Trophoblast cell (in vitro differentiated cells and primary cell): ENCODE measurements around the gene NR6A1.

Source experiments
- DNase-seq, 2 donors: peaks; one replicate each; pipeline ENCODE4 v3.0.0-alpha.2; 2016
- H2AFZ ChIP-seq: 2 replicates; pipeline ENCODE4 v1.6.1; 2013; ENCODE audit warnings: low read length, moderate library complexity, mild to moderate bottlenecking; ENCODE audit not compliant: insufficient read depth, poor library complexity
- H2AK5ac ChIP-seq: 2 replicates; pipeline ENCODE4 v1.6.1; 2013; ENCODE audit warnings: mild to moderate bottlenecking, low read length
- H2BK120ac ChIP-seq: 2 replicates; pipeline ENCODE4 v1.6.1; 2013; ENCODE audit warnings: low read length, mild to moderate bottlenecking, moderate library complexity; ENCODE audit not compliant: insufficient read depth, poor library complexity
- H2BK12ac ChIP-seq: 2 replicates; pipeline ENCODE4 v1.6.1; 2013; ENCODE audit warnings: mild to moderate bottlenecking, low read length, moderate library complexity
- H2BK5ac ChIP-seq: 2 replicates; pipeline ENCODE4 v1.6.1; 2013; ENCODE audit warnings: low read length, low read depth, moderate library complexity, mild to moderate bottlenecking; ENCODE audit not compliant: poor library complexity
- H3K14ac ChIP-seq: 2 replicates; pipeline ENCODE4 v1.6.1; 2013; ENCODE audit warnings: mild to moderate bottlenecking, low read length
- H3K18ac ChIP-seq: 2 replicates; pipeline ENCODE4 v1.6.1; 2013; ENCODE audit warnings: mild to moderate bottlenecking, low read length
- H3K23ac ChIP-seq: 2 replicates; pipeline ENCODE4 v1.6.1; 2013; ENCODE audit warnings: low read length
- H3K27ac ChIP-seq: 2 replicates; pipeline ENCODE4 v1.5.1; 2013; ENCODE audit warnings: low read depth, mild to moderate bottlenecking, inconsistent platforms, low read length, moderate library complexity
- H3K27me3 ChIP-seq: 2 replicates; pipeline ENCODE4 v1.6.1; 2013; ENCODE audit warnings: inconsistent platforms, mild to moderate bottlenecking, low read length, moderate library complexity; ENCODE audit not compliant: insufficient read depth
- H3K36me3 ChIP-seq, 2 experiments: 1 replicate in 1 of 2; 2 replicates in 1 of 2; pipeline ENCODE4 v1.6.1; 2013; ENCODE audit warnings: low read length in 2 of 2, mild to moderate bottlenecking in 2 of 2, moderate library complexity in 1 of 2; ENCODE audit not compliant: insufficient read depth in 2 of 2, control insufficient read depth in 1 of 2
- H3K4ac ChIP-seq: 2 replicates; pipeline ENCODE4 v1.6.1; 2013; ENCODE audit warnings: low read depth, mild to moderate bottlenecking, low read length, moderate library complexity
- H3K4me1 ChIP-seq, 2 experiments: 1 replicate in 1 of 2; 2 replicates in 1 of 2; pipeline ENCODE4 v1.6.1; 2013; ENCODE audit warnings: low read length in 2 of 2, mild to moderate bottlenecking in 2 of 2, moderate library complexity in 1 of 2; ENCODE audit not compliant: insufficient read depth in 2 of 2, control insufficient read depth in 1 of 2
- H3K4me2 ChIP-seq: 2 replicates; pipeline ENCODE4 v1.6.1; 2013; ENCODE audit warnings: inconsistent platforms, mild to moderate bottlenecking, low read length, moderate library complexity
- H3K4me3 ChIP-seq: 2 replicates; pipeline ENCODE4 v1.5.1; 2013; ENCODE audit warnings: mild to moderate bottlenecking, low read depth, low read length, inconsistent platforms
- H3K79me1 ChIP-seq: one replicate; pipeline ENCODE4 v1.6.1; 2013; ENCODE audit warnings: low read length
- H3K79me2 ChIP-seq: 2 replicates; pipeline ENCODE4 v1.6.1; 2013; ENCODE audit warnings: low read length, mild to moderate bottlenecking; ENCODE audit not compliant: control insufficient read depth, insufficient read depth, poor library complexity
- H3K9ac ChIP-seq: 2 replicates; pipeline ENCODE4 v1.6.1; 2013; ENCODE audit warnings: mild to moderate bottlenecking, low read length
- H3K9me3 ChIP-seq: 2 replicates; pipeline ENCODE4 v1.6.1; 2013; ENCODE audit warnings: low read depth, mild to moderate bottlenecking, control low read depth, inconsistent platforms, low read length; ENCODE audit not compliant: insufficient read depth
- H4K12ac ChIP-seq: 2 replicates; pipeline ENCODE4 v1.6.1; 2013; ENCODE audit warnings: low read depth, mild to moderate bottlenecking, low read length, moderate library complexity
- H4K8ac ChIP-seq: 2 replicates; pipeline ENCODE4 v1.6.1; 2013; ENCODE audit warnings: low read depth, mild to moderate bottlenecking, low read length, moderate library complexity
- H4K91ac ChIP-seq: one replicate; pipeline ENCODE4 v1.6.1; 2013; ENCODE audit warnings: low read depth, mild to moderate bottlenecking, low read length, moderate library complexity
- WGBS: extraction: QIAGEN DNeasy Blood & Tissue Kit; methylation state at CpG from one replicate; pipeline ENCODE4 v1.1.7; 2013; ENCODE audit warnings: missing lambda C conversion rate; ENCODE audit not compliant: insufficient read length, insufficient coverage; ENCODE audit errors: extremely low coverage; 5-methylcytosine and 5-hydroxymethylcytosine counted together

Gene NR6A1

DNA sequence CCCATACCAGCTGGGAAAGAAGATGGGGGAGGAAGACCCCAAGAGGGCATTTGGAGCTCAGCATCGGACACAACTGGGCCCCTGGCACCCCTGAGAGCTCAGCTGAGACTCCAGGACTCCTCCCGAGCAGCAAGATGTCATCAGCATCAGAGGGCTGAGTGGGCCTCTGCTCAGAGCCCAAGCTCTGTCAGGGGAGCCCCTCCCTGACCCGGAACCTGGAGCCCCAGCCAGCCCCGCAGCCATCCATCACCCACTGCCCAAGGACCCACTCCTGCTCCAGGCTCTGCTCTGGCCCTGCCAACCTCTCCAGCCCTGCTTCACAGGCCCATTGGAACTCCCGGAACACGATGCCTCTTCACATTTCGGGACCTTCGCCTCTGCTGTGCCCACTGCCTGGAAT is 273.7 kb downstream of the NR6A1 start:
- no peak for DNase-seq
- Histone ChIP-seq H3K4ac (no peak overlapping the region), H2AK5ac (no peak overlapping the region), H3K14ac (no peak overlapping the region), H3K36me3 (no peaks in the 10 kb centered on the region), H3K4me3 (no peak overlapping the region), H3K18ac (no peak overlapping the region), H3K27ac (no peak overlapping the region), H2BK120ac (no peak overlapping the region), H4K91ac (no peak overlapping the region), H2BK5ac (no peak overlapping the region), H3K4me2 (no peak overlapping the region), H3K79me1 (no peaks in the 10 kb centered on the region), H3K23ac (no peak overlapping the region), H4K12ac (no peak overlapping the region), H3K4me1 (no peaks in the 10 kb centered on the region), H3K79me2 (no peaks in the 10 kb centered on the region), H3K9me3 (no peaks in the 10 kb centered on the region), H2BK12ac (no peak overlapping the region), H4K8ac (no peak overlapping the region), H3K9ac (no peak overlapping the region), H3K27me3 (peaks cover 4% of the 10 kb centered on the region), H2AFZ (no peak overlapping the region)
- no CpG with 5 or more reads among the region's 8 CpGs for WGBS

DNA sequence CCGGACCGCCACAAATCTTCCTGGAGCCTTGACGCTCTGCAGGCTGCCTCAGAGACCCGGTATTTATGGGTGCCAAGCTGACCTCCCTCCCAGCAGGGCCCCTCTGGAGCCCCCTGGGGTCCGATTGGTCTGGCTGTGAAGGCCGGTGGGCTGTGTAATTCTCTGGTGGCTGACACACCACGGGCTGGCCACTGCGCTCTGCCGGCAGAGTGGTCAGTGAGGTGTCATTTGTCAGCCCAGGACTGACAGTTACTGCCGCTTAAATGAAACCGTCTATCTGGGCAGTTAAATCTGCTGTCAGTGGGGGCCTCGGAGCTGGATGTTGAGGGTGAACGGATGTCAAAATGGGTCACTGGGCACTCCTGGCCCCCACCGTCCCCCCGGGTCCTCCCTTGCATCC is 274.6 kb downstream of the NR6A1 start:
- no peak overlapping the region for H2BK5ac ChIP-seq
- H3K4me1 ChIP-seq, result no peaks in the 10 kb centered on the region
- H3K79me2 ChIP-seq, result no peaks in the 10 kb centered on the region
- no peak overlapping the region for H3K4ac ChIP-seq
- no peak overlapping the region for H3K4me2 ChIP-seq
- no peak overlapping the region for H4K8ac ChIP-seq
- H3K27ac ChIP-seq, result no peak overlapping the region
- H3K18ac ChIP-seq, result no peak overlapping the region
- H3K23ac ChIP-seq, result no peak overlapping the region
- H2BK120ac ChIP-seq, result no peak overlapping the region
- no peak overlapping the region for H3K14ac ChIP-seq
- no peak overlapping the region for H4K91ac ChIP-seq
- no peak overlapping the region for H2BK12ac ChIP-seq
- no peaks in the 10 kb centered on the region for H3K27me3 ChIP-seq
- no peak overlapping the region for H3K9ac ChIP-seq
- no peak overlapping the region for H2AFZ ChIP-seq
- H3K4me3 ChIP-seq, result no peak overlapping the region
- H2AK5ac ChIP-seq, result no peak overlapping the region
- no peaks in the 10 kb centered on the region for H3K79me1 ChIP-seq
- no CpG with 5 or more reads among the region's 15 CpGs for WGBS
- H3K36me3 ChIP-seq, result no peaks in the 10 kb centered on the region
- H4K12ac ChIP-seq, result no peak overlapping the region
- H3K9me3 ChIP-seq, result no peaks in the 10 kb centered on the region
- no peak for DNase-seq

DNA sequence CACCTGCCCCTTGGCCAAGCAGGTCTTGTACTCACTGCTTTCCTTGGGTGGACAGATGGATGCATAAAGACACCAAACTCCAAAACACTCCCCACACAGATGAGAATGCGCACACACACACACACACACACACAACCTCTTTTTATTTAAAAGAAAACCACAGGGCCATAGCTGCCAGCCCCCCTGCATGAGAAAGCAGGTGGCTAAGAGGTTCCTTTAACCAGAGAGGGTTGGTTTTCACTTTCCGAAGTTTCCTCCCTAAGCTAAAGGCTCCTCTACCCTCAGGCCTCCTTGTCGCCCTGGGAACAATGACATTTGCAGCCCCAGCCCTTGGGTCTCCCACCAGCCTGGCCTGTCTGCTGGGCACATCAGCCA is 275.0 kb downstream of the NR6A1 start:
- Histone ChIP-seq H4K12ac (no peak overlapping the region), H3K4me1 (no peaks in the 10 kb centered on the region), H3K79me2 (no peaks in the 10 kb centered on the region), H2BK5ac (no peak overlapping the region), H3K18ac (no peak overlapping the region), H3K36me3 (no peaks in the 10 kb centered on the region), H3K27ac (no peak overlapping the region), H2AK5ac (no peak overlapping the region), H3K9ac (no peak overlapping the region), H3K14ac (no peak overlapping the region), H2AFZ (no peak overlapping the region), H4K8ac (no peak overlapping the region), H3K4me3 (no peak overlapping the region), H3K79me1 (no peaks in the 10 kb centered on the region), H3K4ac (no peak overlapping the region), H2BK12ac (no peak overlapping the region), H2BK120ac (no peak overlapping the region), H3K23ac (no peak overlapping the region), H4K91ac (no peak overlapping the region), H3K27me3 (no peaks in the 10 kb centered on the region), H3K4me2 (no peak overlapping the region), H3K9me3 (no peaks in the 10 kb centered on the region)
- no peak for DNase-seq
- WGBS, result no CpG with 5 or more reads among the region's 3 CpGs

DNA sequence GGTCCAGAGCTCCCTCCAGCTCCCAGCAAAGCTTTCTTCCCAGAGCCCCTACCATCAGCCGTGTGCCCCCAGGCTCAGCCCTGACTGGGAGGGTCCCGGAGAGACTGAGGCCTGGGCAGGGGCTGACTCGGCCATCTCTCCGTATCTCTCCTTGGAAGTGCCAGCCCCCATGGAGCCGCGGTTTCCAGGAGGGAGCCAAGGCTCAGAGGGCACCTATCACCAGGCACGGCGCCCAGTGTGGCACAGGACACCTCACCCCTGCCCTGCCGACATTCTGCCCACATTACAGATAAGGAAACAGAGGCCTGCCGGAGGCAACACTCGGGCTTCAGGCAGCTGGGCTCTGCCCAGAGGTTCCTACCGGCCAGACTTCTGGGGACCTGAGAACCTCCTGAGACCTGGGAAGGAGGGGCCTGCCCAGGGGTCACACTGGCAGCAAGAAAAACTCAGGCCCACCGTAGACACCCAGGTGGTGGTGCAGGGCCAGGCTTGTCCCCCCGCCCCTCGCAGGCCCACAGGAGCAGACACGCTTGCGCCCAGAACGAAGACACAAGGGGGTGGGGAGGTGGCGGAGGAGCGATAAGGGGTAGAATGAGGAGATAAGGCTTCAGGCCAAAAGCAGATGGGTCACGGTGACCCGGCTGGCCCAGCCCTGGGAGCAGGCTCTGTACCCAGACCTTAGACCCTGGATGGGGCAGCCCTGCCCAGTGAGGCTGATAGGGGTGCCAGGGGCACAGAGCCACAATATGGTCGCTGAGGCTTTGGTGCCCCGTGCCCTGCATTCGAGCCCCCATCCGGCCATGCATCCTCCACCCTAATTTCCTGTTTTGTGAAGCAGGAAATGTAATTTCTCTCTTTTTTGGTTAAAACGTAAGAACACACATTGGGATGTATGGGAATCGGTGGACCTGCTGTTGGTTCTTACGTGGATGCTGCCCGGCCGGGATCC is 275.7 kb downstream of the NR6A1 start:
- Histone ChIP-seq H2AK5ac (no peak overlapping the region), H3K27ac (no peak overlapping the region), H3K79me2 (no peaks in the 10 kb centered on the region), H2AFZ (no peak overlapping the region), H2BK5ac (no peak overlapping the region), H3K9me3 (no peaks in the 10 kb centered on the region), H3K36me3 (no peaks in the 10 kb centered on the region), H3K9ac (no peak overlapping the region), H3K4me2 (no peak overlapping the region), H4K91ac (no peak overlapping the region), H3K79me1 (no peaks in the 10 kb centered on the region), H3K27me3 (no peaks in the 10 kb centered on the region), H3K4me3 (no peak overlapping the region), H4K12ac (no peak overlapping the region), H4K8ac (no peak overlapping the region), H2BK120ac (no peak overlapping the region), H3K14ac (no peak overlapping the region), H3K4ac (no peak overlapping the region), H3K18ac (no peak overlapping the region), H2BK12ac (no peak overlapping the region), H3K23ac (no peak overlapping the region), H3K4me1 (no peaks in the 10 kb centered on the region)
- DNase-seq, result no peak
- no CpG with 5 or more reads among the region's 31 CpGs for WGBS
